HCEC 1CT (cell line): ENCODE measurements around the gene DHDDS.
A peak's percentile ranks its signal among the peaks of the same experiment; 100 is the strongest.
"Not testable (repeated sequence)": the region's sequence is repeated elsewhere in the genome, so short reads cannot be mapped to it uniquely, and the experiment has no call there.

ENCODE experiments used
- DNase-seq: peaks from one replicate; pipeline ENCODE4 v3.0.0-alpha.2; 2017

Gene DHDDS

DNA sequence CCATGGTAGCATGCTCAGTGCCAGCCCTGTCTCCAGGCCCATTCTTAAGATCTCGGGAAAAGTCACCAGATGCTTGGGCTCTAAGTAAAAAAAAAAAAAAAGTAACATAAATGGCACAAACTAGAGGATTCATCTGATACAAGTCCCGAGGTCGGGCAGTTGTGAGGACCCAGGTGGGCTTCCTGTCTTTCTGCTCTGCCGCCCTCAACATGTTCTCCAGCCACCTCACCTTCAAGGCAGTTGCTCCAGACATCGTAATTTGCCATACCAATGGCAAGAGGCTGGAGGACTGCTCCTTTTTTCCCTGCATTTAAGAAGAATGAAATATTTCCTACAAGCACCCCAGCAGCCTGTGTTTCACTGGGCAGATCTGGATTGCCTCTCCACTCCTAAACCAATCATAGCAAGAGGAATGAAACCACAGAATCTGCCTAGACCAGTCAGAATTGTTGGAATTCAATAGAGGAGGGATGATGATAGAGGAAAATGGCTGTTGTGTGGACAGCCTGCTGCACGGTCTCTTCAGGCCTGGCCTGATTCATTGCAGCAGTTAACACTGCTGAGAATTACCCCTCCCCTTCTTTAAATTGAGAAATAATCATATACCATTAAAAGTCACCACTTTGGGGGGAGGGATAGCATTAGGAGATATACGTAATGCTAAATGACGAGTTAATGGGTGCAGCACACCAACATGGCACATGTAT lies 45.5 kb downstream of the DHDDS start:
- DNase-seq = peak; percentile 5

GRCh38 chr1:26478159-26478558 lies 46.0 kb downstream of the DHDDS start:
- no peak for DNase-seq

DNA sequence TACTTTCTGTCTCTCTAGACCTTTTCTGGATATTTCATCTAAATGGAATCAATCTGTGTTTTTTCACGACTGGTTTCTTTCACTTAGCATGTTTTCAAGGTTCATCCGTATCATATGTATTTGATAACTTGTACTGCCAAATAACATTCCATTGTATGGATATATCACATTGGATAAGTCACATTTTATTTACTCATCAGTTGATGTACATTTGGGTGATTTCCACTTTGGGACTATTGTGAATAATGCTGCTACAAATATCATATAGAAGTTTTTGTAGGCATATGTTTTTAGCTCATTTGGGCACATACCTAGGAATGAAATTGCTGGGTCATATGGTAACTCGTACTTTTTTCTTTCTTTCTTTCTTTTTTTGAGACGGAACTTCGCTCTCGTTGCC lies 46.9 kb downstream of the DHDDS start:
- DNase-seq = no peak

GRCh38 chr1:26482921-26483320 lies 50.8 kb downstream of the DHDDS start:
- DNase-seq = no peak

GRCh38 chr1:26483980-26484379 lies 51.9 kb downstream of the DHDDS start:
- no peak for DNase-seq

DNA sequence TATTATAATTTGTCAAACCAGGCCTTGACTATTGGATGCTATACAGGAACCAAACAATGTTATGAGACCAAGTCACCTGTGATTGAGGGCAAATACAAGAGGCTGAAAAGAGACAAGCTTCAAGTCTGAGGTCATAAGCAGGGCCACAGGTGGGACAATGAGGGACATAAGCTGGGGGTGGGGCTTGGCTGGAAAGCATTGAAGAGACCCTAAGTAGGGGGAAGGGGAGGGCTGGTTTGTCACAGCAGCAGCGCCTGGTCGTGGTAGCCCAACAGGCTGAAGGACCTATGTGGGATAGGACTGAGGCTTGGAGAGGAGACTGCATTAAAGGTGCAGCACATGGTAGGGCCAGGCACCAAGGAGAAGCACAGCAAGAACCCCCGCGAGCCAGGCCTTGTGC lies 58.0 kb downstream of the DHDDS start:
- DNase-seq = no peak

DNA sequence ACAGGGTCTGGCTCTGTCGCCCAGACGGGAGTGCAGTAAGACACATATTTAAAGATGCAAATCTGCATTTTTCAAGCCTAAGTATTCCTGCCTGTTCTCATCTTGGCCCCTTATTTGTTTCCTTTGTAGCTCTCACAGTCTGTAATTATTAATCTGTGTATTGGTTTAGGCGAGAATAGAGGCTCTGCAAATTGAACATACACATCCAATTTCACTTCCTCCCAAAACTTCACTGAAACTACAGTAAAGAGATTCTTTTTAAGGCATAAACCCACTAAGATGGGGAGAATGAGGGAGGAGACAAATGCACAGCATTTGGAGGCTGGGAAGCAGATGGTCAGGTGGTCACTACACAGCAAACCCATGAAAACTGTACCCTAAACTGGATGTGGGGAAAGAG lies 61.1 kb downstream of the DHDDS start:
- no peak for DNase-seq

GRCh38 chr1:26493938-26494337 lies 61.8 kb downstream of the DHDDS start:
- no peak for DNase-seq

- peak; percentile 22 for DNase-seq
Measured at GRCh38 chr1:26496861-26497260, 64.7 kb downstream of the DHDDS start.

DNA sequence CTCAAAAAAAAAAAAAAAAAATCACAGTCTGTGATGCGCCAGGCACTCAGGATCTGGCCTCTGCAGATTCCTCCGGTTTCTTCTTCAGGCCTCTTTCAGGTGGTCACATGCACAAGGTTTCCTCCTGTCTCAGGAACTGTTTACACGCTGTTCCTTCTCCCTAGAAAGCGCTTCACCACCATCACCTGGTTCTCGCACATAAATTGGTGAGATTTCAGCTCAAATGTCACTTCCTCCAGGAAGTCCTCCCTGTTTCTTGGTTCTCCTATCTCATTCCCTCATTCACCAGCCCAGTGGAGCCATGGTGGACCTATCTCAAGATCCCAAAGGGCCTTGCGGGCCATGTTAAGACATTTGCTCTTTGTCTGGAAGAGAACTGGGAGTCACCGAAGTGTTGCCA lies 66.8 kb downstream of the DHDDS start:
- no peak for DNase-seq

DNA sequence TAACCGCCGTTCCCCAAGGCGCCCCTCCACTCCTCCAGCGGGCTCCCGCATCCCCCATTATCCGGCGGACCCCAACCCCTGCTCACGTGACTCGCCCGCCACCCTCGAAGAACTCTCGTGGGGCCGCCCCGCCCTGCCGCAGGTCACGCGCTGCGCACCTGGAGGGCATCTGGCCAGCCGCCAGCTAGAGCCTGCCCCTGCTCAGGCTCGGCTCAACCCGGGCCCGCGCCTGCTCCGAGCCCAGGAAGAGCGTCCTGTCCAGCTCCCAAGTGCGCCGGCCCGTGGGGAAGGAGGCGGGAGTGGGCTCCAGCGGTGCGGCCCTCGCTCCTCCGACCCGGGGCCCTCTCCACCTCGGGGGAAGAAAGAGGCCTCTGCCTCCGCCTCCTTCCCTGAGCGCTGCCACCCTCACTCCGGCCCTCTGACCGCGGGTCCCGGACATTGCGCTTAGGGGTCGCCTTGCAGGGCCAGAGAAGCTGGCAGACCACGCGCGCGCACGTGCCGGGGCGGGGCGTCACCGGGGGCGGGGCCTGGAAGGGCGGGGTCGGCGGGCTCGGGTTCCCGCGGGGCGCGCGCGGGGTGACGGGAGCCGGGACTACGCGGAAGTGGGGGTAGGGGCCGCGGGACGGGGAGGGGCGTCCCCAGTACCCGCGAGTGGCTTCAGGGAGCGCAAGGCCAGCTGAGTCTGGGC lies 68.5 kb downstream of the DHDDS start:
- peak; percentile 72 for DNase-seq

DNA sequence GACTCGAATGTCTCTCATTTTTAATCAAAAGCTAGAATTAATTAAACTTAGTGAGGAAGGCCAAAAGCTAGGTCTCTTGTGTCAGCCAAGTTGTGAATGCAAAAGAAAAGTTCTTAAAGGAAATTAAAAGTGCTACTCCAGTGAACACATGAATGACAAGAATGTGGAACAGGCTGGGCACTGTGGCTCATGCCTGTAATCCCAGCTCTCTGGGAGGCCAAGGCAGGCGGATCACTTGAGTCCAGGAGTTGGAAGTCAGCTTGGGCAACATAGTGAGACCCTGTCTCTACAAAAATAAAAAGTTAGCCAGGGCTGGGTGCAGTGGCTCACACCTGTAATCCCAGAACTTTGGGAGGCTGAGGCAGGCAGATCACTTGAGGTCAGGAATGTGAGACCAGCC lies 78.6 kb downstream of the DHDDS start:
- DNase-seq = not testable (repeated sequence)

DNA sequence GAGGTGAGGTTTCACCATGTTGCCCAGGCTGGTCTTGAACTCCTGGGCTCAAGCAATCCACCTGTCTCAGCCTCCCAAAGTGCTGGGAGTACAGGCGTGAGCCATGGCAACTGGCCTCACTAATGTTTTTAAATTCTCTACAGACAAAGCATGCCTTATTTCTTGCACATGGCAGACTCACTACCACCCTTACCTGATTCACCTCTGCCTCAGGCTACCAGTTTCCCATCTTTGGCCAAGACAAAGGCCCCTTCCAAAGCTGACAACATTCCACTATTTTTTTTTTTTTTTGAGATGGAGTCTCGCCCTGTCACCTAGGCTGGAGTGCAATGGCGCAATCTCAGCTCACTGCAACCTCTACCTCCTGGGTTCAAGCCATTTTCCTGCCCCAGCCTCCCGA lies 83.7 kb downstream of the DHDDS start:
- not testable (repeated sequence) for DNase-seq

DNA sequence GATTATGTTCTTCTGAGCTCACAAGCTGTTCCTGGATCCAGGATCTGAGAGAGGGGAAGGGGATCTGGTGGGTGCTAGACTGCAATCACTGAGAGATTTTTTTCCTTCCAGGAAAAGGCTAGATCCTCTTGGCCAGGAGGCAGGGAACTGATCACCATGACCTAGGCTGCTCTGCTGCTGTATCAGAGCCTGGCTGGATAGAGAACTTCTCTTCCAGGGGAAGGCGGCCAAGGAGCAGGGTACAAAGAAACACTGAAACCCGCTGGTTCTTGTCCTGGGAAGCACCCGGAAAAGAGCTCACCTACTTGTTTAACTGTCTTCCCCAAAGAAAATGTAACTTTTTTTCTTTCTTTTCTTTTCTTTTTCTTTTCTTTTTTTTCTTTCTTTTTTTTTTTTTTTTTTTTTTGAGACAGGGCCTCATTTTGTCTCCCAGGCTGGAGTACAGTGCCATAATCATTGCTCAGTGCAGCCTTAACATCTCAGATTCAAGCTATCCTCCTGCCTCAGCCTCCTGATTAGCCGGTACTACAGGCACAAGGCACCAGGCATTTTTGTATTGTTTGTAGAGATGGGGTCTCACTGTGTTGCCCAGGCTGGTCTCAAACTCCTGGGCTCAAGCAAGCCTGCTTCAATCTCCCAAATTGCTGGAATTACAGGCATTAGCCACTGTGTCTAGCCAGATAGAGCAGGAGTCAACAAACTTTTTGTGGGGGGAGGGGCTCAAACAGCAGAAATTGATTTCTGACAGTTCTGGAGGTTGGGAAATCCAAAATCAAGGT lies 85.1 kb downstream of the DHDDS start:
- no peak for DNase-seq

DNA sequence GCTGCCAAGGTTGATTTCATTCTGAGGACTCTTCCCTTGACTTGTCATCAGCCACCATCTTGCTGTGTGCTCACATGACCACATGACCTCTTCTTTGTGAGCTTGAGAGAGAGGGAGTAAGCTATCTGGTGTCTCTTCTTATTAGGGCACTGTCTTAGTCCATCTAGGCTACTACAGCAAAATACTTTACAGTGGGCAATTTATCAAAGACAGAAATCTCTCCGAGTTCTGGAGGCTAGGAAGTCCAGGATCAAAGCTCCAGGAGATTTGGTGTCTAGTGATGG lies 85.6 kb downstream of the DHDDS start:
- DNase-seq = no peak

GRCh38 chr1:26518355-26518754 lies 86.2 kb downstream of the DHDDS start:
- DNase-seq = no peak

- no peak for DNase-seq
Measured at GRCh38 chr1:26520339-26520738, 88.2 kb downstream of the DHDDS start.
